Measurements from ENCODE around the gene B3GNT4. TPM values are rescaled to one million over a fixed set of nuclear protein-coding genes. Genes with fewer than 3 reads are reported as not detected.

Gene B3GNT4
- total and polyA plus RNA-seq, 2 donors (not counting 1 experiment from before 2014, with no cell fraction given), result not detected

GRCh38 chr12:122228092-122228491 is 24.6 kb downstream of the B3GNT4 start:
- Mint-ChIP-seq H3K27ac (no peak overlapping the region), H3K4me1 (peaks cover 30% of the 10 kb centered on the region), H3K4me3 (peak overlapping the region; percentile 10), H3K9me3 (ENCODE audit: insufficient read depth) (no peaks in the 10 kb centered on the region), H3K27me3 (no peaks in the 10 kb centered on the region)
- WGBS (ENCODE audit: insufficient coverage), result 100% methylated on average over 5 of the region's 5 CpGs
- no peak for TF ChIP-seq EZH2 (IDR thresholded peaks at IDR 0.05; ENCODE audit: borderline replicate concordance, insufficient read depth, low read depth, low read length, poor library complexity, severe bottlenecking)
- TF ChIP-seq CTCF (IDR thresholded peaks at IDR 0.05), result no peak
- ChIA-PET POLR2A (no interaction called here), CTCF (no interaction called here)
- ATAC-seq (ENCODE audit: low read depth), result no peak
- peaks cover 14% of the 10 kb centered on the region for H4K20me1 ChIP-seq (ENCODE audit: control insufficient read depth, insufficient read depth, low read length, poor library complexity, severe bottlenecking)
- intact Hi-C loops (cut with micrococcal nuclease), result no loop called here
- no peak overlapping the region for H2AFZ ChIP-seq (ENCODE audit: insufficient read depth, low read depth, low read length, poor library complexity, severe bottlenecking)
- peaks cover 0 to 41% of the 10 kb centered on the region in 2 experiments for H3K36me3 ChIP-seq (replicated peaks in 1 of 2; ENCODE audit: control extremely low read depth in 1 of 2, control insufficient read depth in 1 of 2, extremely low read depth in 1 of 2, insufficient read depth in 2 of 2, low read length in 1 of 2)
- no peak overlapping the region for H3K4me3 ChIP-seq (ENCODE audit: control extremely low read depth in 1 of 5, extremely low read depth in 1 of 5, insufficient read depth in 1 of 5, low read depth in 2 of 5, low read length in 4 of 5)
- no peaks in the 10 kb centered on the region for H3K27me3 ChIP-seq (replicated peaks in 1 of 4; ENCODE audit: control extremely low read depth in 1 of 4, control insufficient read depth in 3 of 4, insufficient read depth in 4 of 4, low read length in 3 of 4)
- no peak overlapping the region for H3K27ac ChIP-seq (ENCODE audit: low read length in 2 of 2)
- H3K79me2 ChIP-seq (ENCODE audit: control insufficient read depth, insufficient read depth, low read length), result peaks cover 23% of the 10 kb centered on the region
- H3K4me2 ChIP-seq (replicated peaks; ENCODE audit: low read depth, low read length, poor library complexity, severe bottlenecking), result no peak overlapping the region
- no peak overlapping the region for H3K9ac ChIP-seq (ENCODE audit: low read length)
- no peaks in the 10 kb centered on the region for H3K9me3 ChIP-seq (ENCODE audit: control extremely low read depth in 1 of 3, control insufficient read depth in 2 of 3, insufficient read depth in 1 of 3, low read length in 2 of 3)
- DNase-seq, result no peak
- H3K4me1 ChIP-seq (ENCODE audit: control insufficient read depth in 2 of 2, insufficient read depth in 2 of 2, low read length in 2 of 2), result peaks cover 19 to 21% of the 10 kb centered on the region in 2 donors

GRCh38 chr12:122230798-122231197 is 27.3 kb downstream of the B3GNT4 start:
- Histone ChIP-seq H3K9ac (ENCODE audit: low read length) (no peak overlapping the region), H3K9me3 (ENCODE audit: control extremely low read depth in 1 of 3, control insufficient read depth in 2 of 3, insufficient read depth in 1 of 3, low read length in 2 of 3) (no peaks in the 10 kb centered on the region), H3K79me2 (ENCODE audit: control insufficient read depth, insufficient read depth, low read length) (no peaks in the 10 kb centered on the region), H3K27ac (ENCODE audit: low read length in 2 of 2) (no peak overlapping the region), H3K27me3 (replicated peaks in 1 of 4; ENCODE audit: control extremely low read depth in 1 of 4, control insufficient read depth in 3 of 4, insufficient read depth in 4 of 4, low read length in 3 of 4) (no peaks in the 10 kb centered on the region), H2AFZ (ENCODE audit: insufficient read depth, low read depth, low read length, poor library complexity, severe bottlenecking) (no peak overlapping the region), H3K4me2 (replicated peaks; ENCODE audit: low read depth, low read length, poor library complexity, severe bottlenecking) (no peak overlapping the region), H3K4me1 (ENCODE audit: control insufficient read depth in 2 of 2, insufficient read depth in 2 of 2, low read length in 2 of 2) (peaks cover 6 to 8% of the 10 kb centered on the region in 2 donors), H3K36me3 (replicated peaks in 1 of 2; ENCODE audit: control extremely low read depth in 1 of 2, control insufficient read depth in 1 of 2, extremely low read depth in 1 of 2, insufficient read depth in 2 of 2, low read length in 1 of 2) (peaks cover 0 to 51% of the 10 kb centered on the region in 2 experiments), H4K20me1 (ENCODE audit: control insufficient read depth, insufficient read depth, low read length, poor library complexity, severe bottlenecking) (peaks cover 8% of the 10 kb centered on the region), H3K4me3 (ENCODE audit: control extremely low read depth in 1 of 5, extremely low read depth in 1 of 5, insufficient read depth in 1 of 5, low read depth in 2 of 5, low read length in 4 of 5) (no peak overlapping the region)
- intact Hi-C loops (cut with micrococcal nuclease), result no loop called here
- Mint-ChIP-seq H3K27ac (no peak overlapping the region), H3K4me3 (no peak overlapping the region), H3K4me1 (peaks cover 16% of the 10 kb centered on the region), H3K9me3 (ENCODE audit: insufficient read depth) (no peaks in the 10 kb centered on the region), H3K27me3 (no peaks in the 10 kb centered on the region)
- TF ChIP-seq CTCF (IDR thresholded peaks at IDR 0.05) (no peak), EZH2 (IDR thresholded peaks at IDR 0.05; ENCODE audit: borderline replicate concordance, insufficient read depth, low read depth, low read length, poor library complexity, severe bottlenecking) (no peak)
- DNase-seq (no peak), ATAC-seq (ENCODE audit: low read depth) (no peak)
- WGBS (ENCODE audit: insufficient coverage), result 67% methylated on average over 5 of the region's 6 CpGs
- ChIA-PET POLR2A (interaction anchor here (0.5 to 0.6 kb wide), 2 partner anchors 829 to 1967 kb away, joined by 4 to 8 read pairs; no protein-coding TSS in a partner anchor), CTCF (no interaction called here)
